GM19455 (cell line): ENCODE data around the gene GABRB1.

Source experiments
- ATAC-seq: cut with Tn5 transposase; IDR thresholded peaks from one replicate; pipeline ENCODE4 v1.9.1; 2021; ENCODE audit not compliant: unreplicated experiment

GABRB1 gene

GRCh38 chr4:47207555-47207954 is 176.2 kb downstream of the GABRB1 start:
- ATAC-seq: no peak

- ATAC-seq: no peak
These were observed 178.5 kb downstream of the GABRB1 start for GRCh38 chr4:47209833-47210232.

- ATAC-seq: no peak
These were observed 179.5 kb downstream of the GABRB1 start for GRCh38 chr4:47210828-47211227.

- ATAC-seq: no peak
These were observed 181.7 kb downstream of the GABRB1 start for GRCh38 chr4:47213106-47213505.

GRCh38 chr4:47213539-47213938 is 182.2 kb downstream of the GABRB1 start:
- ATAC-seq: no peak

- ATAC-seq: no peak
These were observed 182.6 kb downstream of the GABRB1 start for GRCh38 chr4:47213971-47214370.

- no peak for ATAC-seq
These were observed 184.4 kb downstream of the GABRB1 start for GRCh38 chr4:47215759-47216158.

GRCh38 chr4:47217291-47217690 is 185.9 kb downstream of the GABRB1 start:
- ATAC-seq: no peak

- ATAC-seq: no peak
These were observed 186.5 kb downstream of the GABRB1 start for GRCh38 chr4:47217884-47218283.

GRCh38 chr4:47218631-47219030 is 187.3 kb downstream of the GABRB1 start:
- no peak for ATAC-seq

GRCh38 chr4:47219586-47219985 is 188.2 kb downstream of the GABRB1 start:
- ATAC-seq: no peak

GRCh38 chr4:47221721-47222120 is 190.4 kb downstream of the GABRB1 start:
- no peak for ATAC-seq

- no peak for ATAC-seq
These were observed 190.9 kb downstream of the GABRB1 start for GRCh38 chr4:47222276-47222675.

- no peak for ATAC-seq
These were observed 193.0 kb downstream of the GABRB1 start for GRCh38 chr4:47224361-47224760.

- no peak for ATAC-seq
These were observed 204.4 kb downstream of the GABRB1 start for GRCh38 chr4:47235721-47236120.

- ATAC-seq: no peak
These were observed 207.3 kb downstream of the GABRB1 start for GRCh38 chr4:47238667-47239066.

GRCh38 chr4:47239649-47240048 is 208.3 kb downstream of the GABRB1 start:
- ATAC-seq: no peak

- no peak for ATAC-seq
These were observed 220.2 kb downstream of the GABRB1 start for GRCh38 chr4:47251348-47252135.

GRCh38 chr4:47263721-47264120 is 232.4 kb downstream of the GABRB1 start:
- no peak for ATAC-seq

GRCh38 chr4:47270201-47270888 is 239.0 kb downstream of the GABRB1 start:
- ATAC-seq: no peak

- ATAC-seq: no peak
These were observed 239.9 kb downstream of the GABRB1 start for GRCh38 chr4:47271291-47271690.

- no peak for ATAC-seq
These were observed 243.5 kb downstream of the GABRB1 start for GRCh38 chr4:47274901-47275300.
